Inflammatory macrophage treated with lipopolysaccharide for 4 hours (primary cell): Measurements from ENCODE around the gene AMHR2.

Experiments
- DNase-seq: peaks from one replicate; pipeline ENCODE4 v3.0.0-alpha.2; 2020

Gene AMHR2

DNA sequence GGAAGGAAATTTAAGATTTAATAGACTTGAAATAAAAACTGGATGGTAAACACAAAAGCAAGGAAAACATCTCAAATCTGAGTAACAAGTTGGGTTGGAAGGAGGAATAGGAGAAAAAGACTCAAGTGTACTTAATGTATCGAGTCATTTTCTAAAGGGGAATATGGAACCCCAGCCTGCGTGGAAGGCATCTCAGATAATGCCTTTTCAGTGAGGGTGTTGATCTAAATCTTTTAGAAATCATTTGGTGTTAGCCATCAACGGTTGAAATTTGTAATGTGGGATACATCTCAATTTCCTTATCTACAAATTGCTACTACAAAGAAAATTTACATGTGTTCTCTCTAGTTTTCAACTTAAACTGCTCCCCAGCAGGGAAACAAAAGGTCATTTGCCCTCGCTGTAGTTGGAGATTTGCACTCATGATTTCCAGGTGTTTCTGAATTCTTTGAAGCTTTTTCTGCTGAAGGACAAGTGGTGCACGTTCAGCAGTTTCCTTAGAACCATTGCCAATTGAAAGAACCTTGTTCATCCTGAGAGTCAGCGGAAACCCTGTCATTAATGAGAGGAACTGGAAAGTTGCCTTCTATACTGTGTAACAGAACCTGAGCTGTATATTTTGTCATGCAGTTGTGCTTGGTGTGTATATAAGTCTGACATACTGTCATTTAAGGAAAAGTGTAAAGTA lies 30.4 kb downstream of the AMHR2 start:
- no peak for DNase-seq

DNA sequence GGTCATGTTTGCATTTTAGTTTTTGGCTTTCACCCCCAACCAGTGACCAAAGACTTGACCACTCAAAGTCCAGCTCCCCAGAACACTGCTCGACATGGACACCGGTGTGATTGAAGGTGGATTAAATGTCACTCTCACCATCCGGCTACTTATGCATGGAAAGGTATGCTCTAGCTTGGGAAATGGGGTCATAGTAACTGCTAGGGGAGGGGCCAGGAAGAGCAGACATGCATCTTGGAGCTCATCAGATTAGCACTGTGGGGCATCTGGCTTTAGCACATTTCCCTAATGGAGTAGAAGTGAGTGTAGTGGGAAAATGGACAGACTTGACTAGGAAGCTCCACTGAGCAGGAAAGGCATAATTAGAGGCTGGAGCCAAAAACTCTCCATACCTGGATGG lies 31.1 kb downstream of the AMHR2 start:
- DNase-seq, result no peak

DNA sequence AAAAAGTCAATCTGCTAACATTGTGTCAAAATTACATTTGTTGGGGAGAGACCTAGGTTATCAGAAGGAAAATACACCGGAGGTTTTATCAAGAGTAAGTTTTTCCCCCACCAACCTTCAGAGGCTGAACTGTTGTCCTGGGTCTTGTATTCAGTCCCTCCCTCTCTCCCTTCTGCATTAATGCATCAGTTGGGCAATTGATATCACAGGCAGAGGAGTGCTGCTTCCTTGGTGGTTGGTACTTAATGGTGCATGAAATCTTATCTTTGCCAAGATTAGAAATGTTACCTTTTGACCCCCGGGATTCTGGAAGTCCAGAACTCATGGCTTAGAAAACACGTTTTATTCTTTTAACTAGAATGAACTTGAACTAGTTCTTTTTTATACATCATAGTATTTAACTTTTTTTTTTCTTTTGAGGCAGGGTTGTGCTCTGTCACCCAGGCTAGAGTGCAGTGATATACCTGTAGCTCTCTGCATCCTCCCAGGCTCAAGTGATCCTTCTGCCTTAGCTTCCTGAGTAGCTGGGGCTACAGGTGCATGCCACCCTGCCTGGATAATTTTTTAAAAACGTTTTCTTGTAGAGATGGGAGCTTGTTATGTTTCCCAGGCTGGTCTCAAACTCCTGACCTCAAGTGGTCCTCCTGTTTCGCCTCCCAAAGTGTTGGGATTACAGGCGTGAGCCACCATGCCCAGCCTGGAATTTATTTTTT lies 33.2 kb downstream of the AMHR2 start:
- DNase-seq, result no peak

DNA sequence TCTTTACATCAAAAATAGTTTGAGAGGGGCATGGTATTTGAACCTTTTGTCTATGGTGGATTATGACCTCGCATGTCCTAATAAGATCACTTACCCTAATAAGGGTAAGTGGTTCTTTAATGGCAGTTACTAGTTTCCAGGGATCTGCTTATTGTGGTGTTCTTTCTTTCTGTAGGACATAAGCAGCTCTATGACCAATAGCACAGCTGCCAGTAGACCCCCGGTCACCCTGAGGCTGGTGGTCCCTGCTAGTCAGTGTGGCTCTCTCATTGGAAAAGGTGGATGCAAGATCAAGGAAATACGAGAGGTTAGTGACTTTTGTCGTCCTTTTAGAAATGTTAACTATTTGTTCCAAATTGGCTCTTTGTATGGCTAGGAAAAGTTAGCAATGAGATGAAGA lies 35.4 kb downstream of the AMHR2 start:
- no peak for DNase-seq

DNA sequence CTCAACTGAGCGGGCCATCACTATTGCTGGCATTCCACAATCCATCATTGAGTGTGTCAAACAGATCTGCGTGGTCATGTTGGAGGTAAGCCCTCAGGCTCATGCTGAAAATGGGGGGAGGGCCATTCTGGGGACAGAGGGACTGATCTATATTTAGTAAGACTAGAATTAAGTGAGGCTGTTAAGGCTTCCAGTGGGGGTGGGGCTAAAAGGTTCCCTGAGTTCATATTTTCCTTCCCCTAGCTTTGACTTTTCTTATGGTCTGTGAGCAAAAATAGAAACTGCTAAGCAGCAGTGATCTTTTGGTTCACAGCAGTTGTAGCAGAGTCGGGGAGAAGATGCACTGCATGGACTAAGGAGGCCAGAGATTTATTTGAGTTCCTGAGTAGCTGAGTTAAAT lies 37.4 kb downstream of the AMHR2 start:
- no peak for DNase-seq

DNA sequence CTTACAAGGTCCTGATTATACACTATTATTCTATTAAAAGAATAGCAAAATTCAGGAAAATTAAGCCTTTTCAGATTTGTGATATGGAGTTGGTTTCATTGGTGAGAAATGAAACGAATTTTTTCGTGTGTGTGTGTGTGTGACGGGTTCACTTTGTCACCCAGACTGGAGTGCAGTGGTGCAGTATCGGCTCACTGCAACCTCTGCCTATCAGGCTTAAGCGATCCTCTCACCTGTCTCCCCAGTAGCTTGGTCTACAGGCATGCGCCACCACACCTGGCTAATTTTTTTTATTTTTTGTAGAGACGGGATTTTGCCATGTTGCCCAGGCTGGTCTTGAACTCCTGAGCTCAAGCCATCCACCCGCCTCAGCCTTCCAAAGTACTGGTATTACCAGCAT lies 37.9 kb downstream of the AMHR2 start:
- no peak for DNase-seq

DNA sequence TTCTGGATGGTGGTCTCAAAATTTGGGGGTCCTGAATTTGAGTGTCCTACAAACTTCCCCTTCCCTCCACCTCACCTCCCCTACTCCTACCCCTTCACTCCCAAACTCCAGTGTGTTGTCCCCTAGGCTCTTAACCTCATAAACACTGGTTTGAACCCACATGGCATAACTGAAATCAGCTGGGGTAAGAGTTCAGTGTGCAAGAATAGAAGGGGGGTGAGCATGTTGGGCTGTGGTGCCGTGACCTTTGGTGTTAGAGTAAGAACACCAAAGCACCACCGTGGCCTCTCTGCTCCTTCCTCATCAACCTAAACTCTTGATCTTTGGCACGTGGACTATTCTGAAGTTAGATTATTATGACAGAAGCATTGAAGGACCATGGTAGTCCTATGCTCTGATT lies 39.3 kb downstream of the AMHR2 start:
- no peak for DNase-seq

DNA sequence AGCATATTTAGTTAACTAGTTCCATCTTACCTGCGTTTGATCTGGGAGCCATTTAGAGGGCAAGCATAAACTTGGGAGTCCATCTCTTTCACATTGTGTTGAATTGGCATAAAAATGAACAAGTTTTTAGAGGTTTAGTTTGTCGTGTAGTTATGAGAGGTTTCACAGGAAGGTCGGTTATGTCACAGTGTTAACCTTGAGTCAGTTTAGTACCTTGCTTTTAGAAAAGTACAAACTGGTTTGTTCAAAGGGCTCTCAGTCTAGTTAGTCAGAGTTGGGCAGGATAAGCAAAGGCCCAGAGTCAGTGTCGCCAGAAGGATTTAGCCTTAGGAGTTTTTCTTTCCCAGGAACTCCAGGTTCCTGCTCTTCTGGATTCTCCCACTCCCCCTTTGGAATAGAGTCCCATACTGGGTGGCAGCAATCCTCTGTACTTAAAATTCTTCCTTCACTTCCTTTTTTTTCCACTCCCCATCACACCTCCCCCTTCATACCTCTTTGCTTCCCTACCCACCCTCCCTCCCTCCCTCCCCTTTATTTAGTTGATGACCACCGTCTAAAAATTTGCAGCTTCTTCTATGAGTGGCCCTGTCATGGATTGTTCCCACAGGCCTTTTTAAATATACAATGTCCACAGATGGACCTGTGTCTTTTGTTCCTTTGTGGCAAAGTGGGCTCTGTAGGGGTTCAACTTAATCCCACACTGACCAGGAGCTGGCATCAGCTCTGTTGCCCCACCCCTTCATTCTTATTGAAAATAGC lies 40.3 kb downstream of the AMHR2 start:
- no peak for DNase-seq

DNA sequence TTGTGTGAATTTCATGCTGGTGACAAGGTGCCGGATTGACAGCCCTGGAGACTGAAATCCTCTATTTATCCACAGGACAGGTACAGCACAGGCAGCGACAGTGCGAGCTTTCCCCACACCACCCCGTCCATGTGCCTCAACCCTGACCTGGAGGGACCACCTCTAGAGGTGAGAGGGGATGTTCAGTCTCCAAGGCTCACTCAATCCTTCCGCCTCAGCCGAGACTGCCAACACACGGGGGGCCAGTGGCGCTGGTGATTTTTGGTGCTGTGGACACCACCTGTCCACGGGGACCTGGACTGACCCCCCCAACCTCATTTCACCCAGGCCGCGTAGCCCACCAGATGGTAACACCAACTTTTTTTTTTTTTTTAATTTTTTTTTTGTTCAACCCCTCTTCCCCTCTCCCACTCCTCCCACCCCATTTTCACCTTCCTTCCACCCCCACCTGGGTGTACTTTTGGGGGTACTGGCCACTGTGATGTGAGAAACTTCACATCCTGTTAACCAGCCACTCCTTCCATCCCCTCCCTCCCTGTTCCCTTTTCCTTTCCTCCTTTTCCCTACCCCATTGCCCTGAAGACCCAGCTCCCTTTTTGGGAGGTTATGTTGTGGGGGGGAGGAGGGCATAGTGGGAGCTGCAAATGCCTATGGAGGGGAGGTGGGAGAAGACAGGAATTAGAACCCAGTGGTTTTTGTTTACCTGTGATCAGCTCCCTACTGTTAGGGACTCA lies 41.2 kb downstream of the AMHR2 start:
- DNase-seq, result no peak

DNA sequence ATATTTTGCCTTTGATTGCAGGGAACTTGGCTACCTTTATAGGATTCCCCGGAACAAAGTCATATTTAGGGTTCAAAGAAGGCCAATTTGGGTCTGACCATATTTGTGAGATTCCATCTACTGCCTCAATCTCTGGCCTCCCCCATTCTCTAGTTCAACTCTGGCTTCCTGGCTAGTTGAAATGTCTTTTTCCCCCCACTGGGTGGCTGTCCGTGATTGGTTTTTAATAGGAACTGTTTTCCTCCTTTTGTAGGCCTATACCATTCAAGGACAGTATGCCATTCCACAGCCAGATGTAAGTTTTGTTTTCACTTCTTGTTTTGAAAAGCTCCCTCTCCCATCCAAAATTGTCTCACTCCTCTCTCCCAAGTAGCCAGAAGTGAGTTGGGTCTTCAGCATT lies 42.0 kb downstream of the AMHR2 start:
- peak; percentile 33 for DNase-seq

DNA sequence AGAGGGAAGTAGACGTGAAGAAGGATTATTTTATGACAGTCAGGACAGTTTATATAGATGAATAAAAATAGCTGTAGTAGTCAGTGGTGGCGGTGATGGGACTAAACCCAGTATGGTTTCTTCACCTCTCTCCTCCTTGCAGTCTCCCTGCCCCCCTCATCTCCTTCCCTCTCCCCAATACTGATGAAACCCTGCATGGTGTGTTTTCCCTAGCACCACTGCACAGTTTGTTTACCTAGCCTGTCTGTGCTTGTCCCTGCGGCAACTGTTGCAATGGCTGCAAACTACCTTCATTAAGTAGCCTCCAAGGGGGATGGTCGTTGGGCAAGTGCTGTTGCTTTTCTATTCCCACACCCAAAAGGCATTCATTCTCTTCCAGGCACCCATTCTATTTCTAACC lies 43.0 kb downstream of the AMHR2 start:
- DNase-seq, result no peak

DNA sequence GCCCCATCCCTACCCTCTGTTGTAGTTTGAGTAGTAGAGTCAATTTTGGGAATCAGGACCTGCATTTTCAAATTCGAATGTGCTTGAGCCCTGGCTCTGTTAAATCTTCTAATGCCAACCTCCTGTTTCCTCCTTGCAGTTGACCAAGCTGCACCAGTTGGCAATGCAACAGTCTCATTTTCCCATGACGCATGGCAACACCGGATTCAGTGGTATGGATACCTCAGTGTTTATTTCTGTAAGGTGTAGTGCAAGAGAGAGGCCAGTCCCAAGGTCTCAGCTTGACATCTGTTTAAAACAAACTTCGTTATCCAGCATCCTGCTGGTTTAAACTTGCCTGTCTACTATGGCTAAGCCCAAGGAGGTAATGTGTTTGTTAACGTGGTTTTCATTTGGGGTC lies 43.4 kb downstream of the AMHR2 start:
- DNase-seq, result no peak

DNA sequence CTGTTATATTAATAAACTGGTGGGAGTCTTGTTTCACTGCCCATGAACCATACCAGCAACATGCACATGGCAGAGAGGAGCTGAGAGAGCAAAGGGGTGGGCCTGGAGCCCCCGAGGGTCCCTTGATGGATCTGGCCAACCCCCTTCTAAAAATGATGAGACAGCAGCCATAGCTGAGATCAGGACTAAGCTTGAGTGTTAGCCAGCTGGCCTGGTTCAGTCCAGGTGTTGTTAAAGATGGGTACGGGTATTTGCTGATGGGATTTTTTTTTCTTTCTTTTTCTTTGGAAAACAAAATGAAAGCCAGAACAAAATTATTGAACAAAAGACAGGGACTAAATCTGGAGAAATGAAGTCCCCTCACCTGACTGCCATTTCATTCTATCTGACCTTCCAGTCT lies 44.2 kb downstream of the AMHR2 start:
- DNase-seq, result no peak

DNA sequence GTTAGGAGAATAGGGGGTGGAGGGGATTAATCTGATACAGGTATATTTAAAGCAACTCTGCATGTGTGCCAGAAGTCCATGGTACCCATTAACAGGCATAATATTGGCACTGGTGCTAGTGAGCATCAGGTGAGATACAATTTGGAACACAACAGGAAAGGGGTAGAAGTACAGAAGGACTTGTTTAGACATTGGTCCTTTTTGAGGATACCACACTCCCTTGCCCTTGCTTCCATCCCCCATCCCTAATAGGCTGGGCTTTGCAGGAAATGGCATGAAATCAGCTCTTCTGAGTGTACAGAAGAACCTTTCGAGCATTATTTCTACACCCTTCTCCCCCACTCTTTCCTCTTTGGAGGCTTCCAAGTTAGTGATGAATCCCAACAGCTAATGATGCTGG lies 44.6 kb downstream of the AMHR2 start:
- no peak for DNase-seq

DNA sequence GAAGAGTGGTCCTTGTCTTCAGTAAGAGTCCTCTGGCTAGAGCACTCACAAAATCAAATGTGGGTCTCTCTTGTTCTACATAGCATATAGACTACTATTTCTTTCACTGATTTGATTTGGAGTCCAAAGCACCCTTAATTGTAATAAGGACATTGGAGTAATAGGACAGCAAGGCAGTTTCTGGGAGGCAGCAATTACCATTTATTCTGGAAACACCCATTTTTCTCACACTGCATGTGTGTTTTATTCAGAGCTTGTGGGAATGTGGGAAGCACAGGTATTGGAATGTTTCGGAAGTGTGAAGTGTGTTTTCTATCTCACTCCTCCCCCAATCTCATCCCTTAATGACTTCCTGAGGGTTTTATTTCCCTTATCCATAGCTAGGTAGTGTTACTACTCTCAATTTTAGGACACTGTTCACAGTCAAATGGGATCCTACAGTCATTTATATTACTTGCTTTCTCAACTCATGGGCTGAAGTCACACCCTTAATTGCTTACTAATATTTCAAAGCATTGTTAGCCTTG lies 48.5 kb downstream of the AMHR2 start:
- DNase-seq, result no peak

DNA sequence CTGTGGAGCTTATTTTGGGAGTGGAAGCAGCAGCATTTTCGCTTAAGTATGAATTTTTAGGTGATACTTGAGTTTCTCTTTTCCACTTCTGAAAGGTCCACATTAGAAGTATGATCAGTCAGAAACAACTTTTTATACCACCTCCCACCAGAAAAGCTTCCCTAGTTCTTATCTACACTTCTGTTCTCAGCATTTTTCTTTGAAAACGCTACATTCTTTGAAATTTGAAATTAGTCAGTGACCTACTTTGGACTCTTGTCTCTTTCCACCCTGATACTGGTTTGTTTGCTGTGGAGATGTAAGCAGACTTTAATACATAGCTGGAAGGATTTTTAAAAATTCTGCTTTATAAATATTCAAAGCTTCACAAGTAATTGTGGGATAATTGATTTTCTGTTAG lies 50.4 kb downstream of the AMHR2 start:
- no peak for DNase-seq

DNA sequence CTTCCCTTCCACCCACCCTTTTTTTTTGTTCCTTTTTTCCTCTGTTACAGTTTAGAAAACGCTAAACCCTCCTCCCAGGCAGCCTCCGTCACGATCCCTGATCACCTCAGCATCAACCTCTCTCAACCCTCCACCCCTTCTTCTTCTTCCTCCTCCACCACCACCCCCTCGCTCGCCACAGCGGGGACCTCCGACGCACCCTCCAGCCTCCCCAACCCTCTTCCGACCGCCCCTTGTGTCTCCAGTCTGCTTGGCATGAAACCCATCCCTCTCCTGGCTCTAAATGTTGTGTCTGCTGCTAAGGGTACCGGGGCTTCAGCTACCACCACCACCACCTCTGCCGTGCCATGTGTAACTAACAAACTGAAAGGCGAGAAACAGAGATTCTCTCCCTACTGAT lies 51.2 kb downstream of the AMHR2 start:
- DNase-seq, result peak; percentile 39

DNA sequence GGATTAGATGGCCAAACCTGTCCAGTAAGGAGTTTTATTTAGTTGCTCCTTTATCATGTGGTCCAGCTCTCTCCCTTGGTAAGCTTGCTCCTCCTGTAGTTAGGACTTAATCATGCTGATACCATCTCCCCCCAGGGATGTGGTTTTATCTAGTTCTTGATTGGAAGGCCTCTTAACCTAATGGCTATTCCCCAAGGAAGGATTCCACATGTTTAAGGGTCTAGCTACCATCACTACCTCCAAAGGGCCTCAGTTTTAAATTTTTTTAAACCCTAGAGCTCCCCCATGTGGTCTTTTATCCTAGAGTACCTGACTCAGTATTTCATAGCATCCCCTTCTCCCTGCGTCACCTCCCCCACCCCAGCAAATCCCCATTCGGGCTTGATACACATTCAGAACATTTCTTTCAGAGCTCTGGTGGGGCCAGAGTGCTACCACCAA lies 53.1 kb downstream of the AMHR2 start:
- no peak for DNase-seq

DNA sequence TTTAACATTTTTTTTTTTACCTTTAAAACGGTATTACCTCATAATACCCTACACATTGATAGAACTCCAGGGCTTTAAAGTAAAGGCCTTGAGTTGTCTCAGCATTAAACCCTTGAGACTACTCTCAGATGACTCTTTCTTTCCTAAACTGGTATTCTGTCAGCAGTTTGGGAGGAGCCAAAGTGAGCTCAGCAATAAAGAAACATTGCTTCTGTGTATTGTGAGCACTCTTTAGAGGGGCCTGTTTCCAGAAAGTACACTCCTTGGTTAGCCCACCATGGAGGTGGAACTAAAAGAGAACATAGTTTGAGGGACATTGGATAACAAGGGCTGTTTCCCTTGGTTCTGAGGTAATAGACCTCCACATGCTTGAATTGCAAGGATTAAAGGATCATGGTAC lies 55.2 kb downstream of the AMHR2 start:
- no peak for DNase-seq

DNA sequence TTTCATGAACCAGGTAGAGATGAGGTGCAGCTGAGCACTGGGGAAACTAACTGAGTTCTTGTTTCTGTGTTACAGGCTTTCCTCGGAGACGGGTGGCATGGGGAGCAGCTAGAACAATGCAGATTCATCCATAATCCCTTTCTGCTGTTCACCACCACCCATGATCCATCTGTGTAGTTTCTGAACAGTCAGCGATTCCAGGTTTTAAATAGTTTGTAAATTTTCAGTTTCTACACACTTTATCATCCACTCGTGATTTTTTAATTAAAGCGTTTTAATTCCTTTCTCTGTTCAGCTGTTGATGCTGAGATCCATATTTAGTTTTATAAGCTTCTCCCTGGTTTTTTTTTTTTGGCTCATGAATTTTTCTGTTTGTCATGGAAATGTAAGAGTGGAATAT lies 55.7 kb downstream of the AMHR2 start:
- no peak for DNase-seq

DNA sequence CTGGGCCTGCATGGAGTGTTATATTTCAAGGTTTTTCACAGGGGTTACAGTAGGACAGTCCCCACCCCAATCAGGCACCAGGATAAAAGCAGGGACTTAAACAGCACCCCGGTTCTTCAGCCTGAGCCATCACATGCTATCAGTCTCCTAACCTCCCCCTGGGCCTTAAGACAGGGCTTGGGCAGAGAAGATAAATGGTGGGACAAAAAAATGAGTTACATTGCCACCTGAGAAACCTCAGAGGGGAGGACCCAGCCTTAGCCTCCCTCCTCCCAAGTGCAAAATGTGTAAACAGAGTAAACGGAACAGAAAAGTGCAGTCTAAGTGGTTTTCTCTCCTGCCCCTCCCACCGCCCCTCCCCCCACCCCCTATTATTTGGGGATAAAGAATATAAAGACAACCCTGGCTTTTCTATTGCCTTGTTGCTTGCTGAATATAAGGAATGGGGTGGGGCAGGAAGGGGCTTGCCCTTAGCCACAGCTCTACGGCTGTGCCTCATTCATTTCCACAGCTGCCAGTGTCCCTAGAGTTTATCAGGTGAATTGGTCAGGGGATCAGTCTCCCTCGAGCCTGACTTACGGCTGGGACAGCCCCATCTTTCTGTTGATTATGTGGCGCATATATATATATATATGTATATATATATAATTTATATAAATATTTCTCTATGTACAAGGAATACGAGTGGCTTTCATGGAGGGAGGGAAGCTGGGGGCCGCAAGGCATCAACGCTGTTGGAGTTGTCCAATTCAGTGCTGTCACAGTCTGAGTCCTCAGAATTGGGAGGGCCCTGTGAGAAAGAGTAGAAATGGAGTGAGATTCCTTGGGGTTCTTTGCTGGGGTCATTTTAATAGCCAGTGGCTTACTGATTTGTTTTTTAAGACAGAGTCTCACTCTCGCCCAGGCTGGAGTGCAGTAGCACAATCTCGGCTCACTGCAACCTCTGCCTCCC lies 57.1 kb downstream of the AMHR2 start:
- DNase-seq, result no peak
